Activated CD4-positive, alpha-beta T cell treated with anti-CD3 and anti-CD28 coated beads, Interleukin-2, amount 50 U/mL, for 24 hours (primary cell): ENCODE results near the gene PCGF1.

Source experiments
- DNase-seq, 2 donors: peaks; one replicate each; pipeline ENCODE4 v3.0.0-alpha.2; 2020; ENCODE audit warnings: low read depth in 1 of 2, low spot score in 1 of 2

Gene PCGF1

GRCh38 chr2:74515981-74516633 lies 8.6 kb upstream of the PCGF1 start:
- peak; percentile 49 to 76 for DNase-seq

DNA sequence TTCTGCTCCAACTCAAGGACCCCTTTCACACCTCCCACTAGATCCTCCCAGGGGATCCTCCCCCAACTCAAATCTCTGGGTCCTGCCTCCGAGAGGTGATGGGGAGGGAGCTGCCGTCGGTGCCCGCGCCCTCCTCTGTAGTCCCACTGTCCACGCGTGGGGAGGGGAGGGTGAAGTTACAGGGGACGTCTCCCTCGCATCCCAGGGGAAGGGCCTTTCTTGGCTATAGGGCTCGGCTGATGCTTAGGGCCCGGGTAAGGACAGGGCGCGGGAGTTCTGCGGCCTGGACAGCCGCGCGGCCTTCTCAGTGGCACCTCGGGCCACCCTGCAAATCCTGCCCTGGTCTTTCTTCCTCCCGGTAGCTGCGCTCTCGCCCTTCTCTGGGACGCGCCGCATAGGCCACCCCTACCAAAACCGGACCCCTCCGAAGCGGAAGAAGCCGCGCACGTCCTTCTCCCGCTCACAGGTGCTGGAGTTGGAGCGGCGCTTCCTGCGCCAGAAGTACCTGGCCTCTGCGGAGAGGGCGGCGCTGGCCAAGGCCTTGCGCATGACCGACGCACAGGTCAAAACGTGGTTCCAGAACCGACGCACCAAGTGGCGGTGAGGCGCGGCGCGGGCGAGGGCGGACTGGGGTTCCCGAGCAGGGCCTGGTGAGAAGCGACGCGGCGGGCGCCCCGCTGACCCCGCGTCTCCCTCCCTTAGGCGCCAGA lies 7.9 kb upstream of the PCGF1 start:
- no peak for DNase-seq

- DNase-seq = no peak
Measured at GRCh38 chr2:74514368-74515270, 7.1 kb upstream of the PCGF1 start, which contains the start of gene TLX2. Gene TLX2, plus strand, starts transcription at chr2:74514450. Its CDS starts 357 bp downstream, at chr2:74514807.

DNA sequence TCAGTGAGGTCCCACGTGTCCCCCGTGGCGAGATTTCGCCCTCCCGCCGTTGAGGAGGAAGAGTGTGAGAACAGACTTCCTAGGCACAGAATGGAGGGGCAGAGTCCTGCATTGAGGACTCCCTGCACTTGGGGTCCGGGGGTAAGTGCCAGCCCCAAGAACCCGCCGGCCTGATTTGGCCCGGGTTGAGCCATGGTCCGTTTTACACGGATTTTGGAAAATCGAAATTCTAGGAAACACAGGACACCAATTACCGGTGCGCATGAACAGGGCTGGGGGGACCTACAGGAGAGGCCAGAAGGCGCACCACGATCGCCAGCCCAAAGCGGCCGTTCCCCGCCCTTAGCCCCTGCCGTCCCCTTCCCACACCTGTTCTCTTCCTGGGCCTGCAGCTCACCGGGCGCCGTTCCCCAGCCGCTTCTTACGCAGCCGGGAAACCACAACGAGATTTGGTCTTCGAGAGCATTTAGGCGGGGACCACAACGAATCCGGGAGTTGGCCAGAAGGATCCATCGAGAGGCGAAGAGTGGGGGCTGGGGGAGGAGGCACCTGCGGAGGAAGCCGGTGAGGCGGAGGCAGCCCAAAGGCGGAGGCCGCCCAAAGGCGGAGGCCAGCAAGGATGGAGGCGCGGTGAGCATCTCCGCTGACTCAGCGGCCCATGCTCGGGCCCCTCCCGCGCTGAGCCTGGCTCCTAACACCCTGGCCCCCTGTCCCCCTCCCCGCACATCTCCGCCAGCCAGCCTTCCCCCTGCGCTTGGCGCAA lies 6.3 kb upstream of the PCGF1 start:
- no peak for DNase-seq

DNA sequence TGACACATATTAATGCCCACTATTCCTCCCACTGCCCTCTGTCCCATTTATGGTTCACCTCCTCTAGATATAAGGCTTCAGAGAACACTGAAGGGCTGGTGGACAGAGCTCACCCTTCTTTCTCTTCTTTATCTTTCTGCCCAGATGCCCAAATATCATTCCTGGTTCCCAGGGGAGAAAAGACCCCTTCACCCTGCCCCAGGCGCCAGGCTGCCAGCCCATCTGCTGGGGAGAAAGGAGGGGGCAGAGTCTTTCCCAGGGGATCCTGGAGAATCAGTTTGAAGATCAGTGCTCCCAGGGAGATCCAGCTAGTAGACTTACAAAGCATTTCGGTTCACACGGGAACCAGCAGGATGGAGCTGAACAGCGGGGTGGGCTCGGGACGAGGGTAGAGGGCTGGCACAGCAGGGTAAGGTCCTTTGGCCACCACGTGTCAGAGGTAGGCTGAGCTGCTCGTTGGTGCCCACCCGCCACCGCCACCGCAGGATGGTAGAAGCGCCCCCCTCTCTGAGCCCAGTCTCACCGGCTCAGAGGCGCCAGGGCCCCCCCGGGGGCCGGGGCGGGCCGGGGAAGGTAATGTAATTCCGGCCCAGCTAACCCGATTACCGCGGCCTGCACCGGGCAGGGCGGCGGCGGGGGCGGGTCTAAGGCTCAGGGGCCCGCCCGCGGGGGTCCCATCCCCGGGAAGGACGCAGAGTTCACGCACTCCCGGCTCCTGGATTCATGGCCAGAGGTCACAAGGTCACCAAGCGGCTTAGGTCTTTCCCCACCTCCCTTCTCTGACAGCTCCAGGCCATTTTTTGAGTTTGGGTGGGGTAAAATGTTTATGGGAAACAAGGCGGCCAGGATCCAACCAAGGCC lies 5.5 kb upstream of the PCGF1 start:
- DNase-seq = no peak

GRCh38 chr2:74511104-74511989 lies 3.9 kb upstream of the PCGF1 start:
- no peak for DNase-seq

- DNase-seq = no peak
Measured at GRCh38 chr2:74510272-74510671, 2.8 kb upstream of the PCGF1 start.

DNA sequence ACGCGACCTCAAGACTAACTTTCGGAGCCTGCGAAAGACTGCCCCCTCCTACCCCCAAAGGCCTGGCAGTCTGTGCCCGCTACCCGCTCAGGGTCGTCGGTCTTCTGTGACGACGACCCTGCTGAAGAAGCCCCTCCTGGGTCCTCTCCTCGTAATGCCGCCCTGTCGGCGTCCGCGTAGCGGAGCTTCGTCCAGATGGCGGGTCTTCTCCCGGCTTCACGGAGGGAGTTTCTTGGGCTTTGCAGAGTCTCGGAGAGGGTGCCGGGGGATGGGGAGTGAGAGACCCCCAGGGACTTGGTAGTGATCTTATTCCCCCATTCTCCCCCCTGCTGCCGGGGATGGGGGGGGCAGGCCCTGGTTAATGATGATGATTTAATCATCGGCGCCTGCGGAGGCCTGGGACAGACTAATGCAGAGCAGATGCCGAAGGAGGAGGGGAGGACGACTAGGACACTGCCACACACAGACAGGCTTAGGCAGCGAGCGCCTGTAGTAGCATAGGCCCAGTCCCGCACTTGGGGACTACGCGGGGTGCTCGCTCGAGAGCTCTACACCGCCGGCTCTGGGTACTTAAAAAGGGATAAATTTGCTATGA lies 528 bp upstream of the PCGF1 start:
- no peak for DNase-seq

GRCh38 chr2:74505448-74506246 lies 1.8 kb downstream of the PCGF1 start:
- DNase-seq = no peak

GRCh38 chr2:74504591-74504990 lies 2.9 kb downstream of the PCGF1 start:
- DNase-seq = no peak

DNA sequence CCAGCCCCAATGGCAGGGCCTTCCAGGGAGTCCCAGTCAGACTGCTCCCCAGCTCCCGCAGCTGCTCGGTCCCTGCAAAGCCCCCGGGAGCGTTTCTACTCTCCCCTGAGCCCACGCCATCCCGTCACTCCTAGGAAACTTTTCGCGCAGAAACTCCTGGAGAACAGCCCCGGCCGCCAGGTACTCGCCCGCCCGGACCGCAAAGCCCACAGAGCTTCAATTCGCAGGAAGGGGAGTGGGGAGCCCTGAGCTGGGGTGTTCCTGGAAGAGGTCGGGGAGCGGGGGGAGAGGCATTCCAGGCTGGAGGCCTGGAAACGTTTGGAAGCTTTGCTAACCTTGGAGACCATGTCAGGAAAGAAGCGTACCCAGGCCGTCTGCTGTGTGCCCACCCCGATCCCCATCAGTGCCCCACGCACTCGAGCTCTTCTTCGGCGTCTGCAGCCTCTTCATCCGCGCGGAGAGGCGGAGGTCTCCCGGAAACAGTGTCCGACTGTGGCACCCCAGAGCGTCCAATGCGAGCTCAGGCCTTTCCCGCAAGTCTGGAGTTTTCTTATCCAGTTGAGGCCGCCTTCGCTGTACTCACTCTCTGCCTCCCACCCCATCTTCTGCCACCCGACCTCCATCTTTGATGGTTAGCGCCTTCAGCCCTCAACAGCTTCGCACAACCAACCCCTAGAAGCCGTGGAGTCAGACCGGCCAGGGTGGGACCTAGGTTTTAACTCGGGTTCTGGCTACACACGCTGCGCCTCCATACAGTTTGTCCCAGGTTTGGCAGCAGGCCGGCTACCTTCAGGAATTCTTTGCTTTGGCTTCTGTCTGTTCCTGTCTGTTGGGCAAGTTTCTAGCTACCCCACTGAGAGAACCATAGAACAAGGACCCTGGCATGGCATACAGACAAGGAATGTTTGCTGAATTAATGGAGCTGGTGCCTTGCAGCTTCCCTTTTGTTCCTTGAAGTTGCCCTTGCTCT lies 3.7 kb downstream of the PCGF1 start:
- no peak for DNase-seq

GRCh38 chr2:74502720-74503505 lies 4.6 kb downstream of the PCGF1 start:
- DNase-seq = no peak

GRCh38 chr2:74502147-74502719 lies 5.3 kb downstream of the PCGF1 start:
- DNase-seq = no peak

DNA sequence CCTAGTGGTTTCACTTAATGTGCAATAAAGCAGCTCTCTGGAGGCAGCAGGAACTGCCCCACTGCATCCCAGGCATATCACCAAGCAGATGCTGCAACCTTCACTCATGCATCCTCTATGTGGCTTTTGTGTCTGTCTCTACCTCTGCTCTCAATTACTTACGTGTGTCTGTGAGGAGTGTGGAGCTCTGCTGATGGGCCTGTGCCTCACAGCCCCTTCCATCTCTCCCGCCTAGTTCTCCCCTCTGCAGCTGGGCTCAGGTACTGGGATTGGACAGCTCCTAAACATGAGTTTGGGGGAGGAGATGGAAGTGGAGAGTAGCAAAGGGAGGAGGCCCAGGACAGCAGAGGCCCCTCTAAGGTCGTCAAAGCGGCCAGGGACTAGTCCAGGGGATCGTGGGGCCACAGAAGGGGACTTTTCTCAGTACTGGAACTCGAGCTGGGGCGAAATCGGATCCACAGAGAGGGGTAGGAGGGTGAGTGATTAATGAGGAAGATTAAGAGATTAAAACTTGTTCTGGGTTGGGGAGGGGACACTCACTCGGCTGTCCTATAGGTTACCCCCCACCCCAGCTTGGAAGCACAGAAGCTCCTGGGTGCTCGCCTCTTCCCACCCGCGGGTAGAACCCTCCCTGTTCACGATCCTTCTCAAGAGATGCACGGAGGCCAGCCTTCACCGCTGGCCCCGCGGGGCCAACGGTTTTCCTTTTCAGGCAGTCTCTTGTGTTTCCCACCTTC lies 6.0 kb downstream of the PCGF1 start:
- no peak for DNase-seq

- no peak for DNase-seq
Measured at GRCh38 chr2:74500578-74500946, 6.9 kb downstream of the PCGF1 start.
